ENCODE results near the gene SPACA7. TPM values are rescaled to one million over a fixed set of nuclear protein-coding genes. Genes with fewer than 3 reads are reported as not detected.

SPACA7 gene
- total and polyA plus RNA-seq, 8 donors, result not detected

- no peak for TF ChIP-seq CTCF (IDR thresholded peaks at IDR 0.05)
- Histone ChIP-seq H3K4me3 (no peak overlapping the region), H3K4me1 (no peaks in the 10 kb centered on the region), H3K36me3 (no peaks in the 10 kb centered on the region), H3K27ac (no peak overlapping the region), H3K27me3 (no peaks in the 10 kb centered on the region), H3K9me3 (no peaks in the 10 kb centered on the region)
- no peak for FAIRE-seq
- no peak for ATAC-seq
- intact Hi-C loops (cut with DNase I), result no loop called here
- no peak for DNase-seq
- 89 to 91% methylated on average over 10 of the region's 10 CpGs for WGBS, 2 donors
These were observed 91.9 kb downstream of the SPACA7 start for GRCh38 chr13:112468069-112468468.

GRCh38 chr13:112469071-112469745 lies 93.1 kb downstream of the SPACA7 start:
- Histone ChIP-seq H3K27me3 (no peaks in the 10 kb centered on the region), H3K4me1 (no peaks in the 10 kb centered on the region), H3K36me3 (no peaks in the 10 kb centered on the region), H3K9me3 (no peaks in the 10 kb centered on the region), H3K4me3 (no peak overlapping the region), H3K27ac (no peak overlapping the region)
- no peak for TF ChIP-seq CTCF (IDR thresholded peaks at IDR 0.05)
- intact Hi-C loops (cut with DNase I), result no loop called here
- peak in 1 of 6 donors; percentile 28 for DNase-seq
- WGBS, 2 donors, result 85 to 93% methylated on average over 14 of the region's 14 CpGs
- no peak for FAIRE-seq
- no peak for ATAC-seq

- intact Hi-C loops (cut with DNase I), result no loop called here
- no peaks in the 10 kb centered on the region for H3K36me3 ChIP-seq
- ATAC-seq, result no peak
- H3K9me3 ChIP-seq, result no peaks in the 10 kb centered on the region
- H3K4me3 ChIP-seq, result no peak overlapping the region
- TF ChIP-seq CTCF (IDR thresholded peaks at IDR 0.05), result no peak
- FAIRE-seq, result no peak
- no peak overlapping the region for H3K27ac ChIP-seq
- H3K4me1 ChIP-seq, result no peaks in the 10 kb centered on the region
- H3K27me3 ChIP-seq, result no peaks in the 10 kb centered on the region
- no peak for DNase-seq
- WGBS, 2 donors, result 91 to 92% methylated on average over 5 of the region's 5 CpGs
These were observed 97.7 kb downstream of the SPACA7 start for GRCh38 chr13:112473818-112474217.

GRCh38 chr13:112474869-112475268 lies 98.7 kb downstream of the SPACA7 start:
- WGBS, 2 donors, result 87 to 91% methylated on average over 8 of the region's 8 CpGs
- no peak overlapping the region for H3K4me3 ChIP-seq
- H3K27ac ChIP-seq, result no peak overlapping the region
- H3K9me3 ChIP-seq, result no peaks in the 10 kb centered on the region
- no peak for FAIRE-seq
- ATAC-seq, result no peak
- no peaks in the 10 kb centered on the region for H3K36me3 ChIP-seq
- DNase-seq, result no peak
- H3K27me3 ChIP-seq, result no peaks in the 10 kb centered on the region
- H3K4me1 ChIP-seq, result no peaks in the 10 kb centered on the region
- intact Hi-C loops (cut with DNase I), result no loop called here
- TF ChIP-seq CTCF (IDR thresholded peaks at IDR 0.05), result no peak

GRCh38 chr13:112475889-112476288 lies 99.7 kb downstream of the SPACA7 start:
- ATAC-seq, result no peak
- no peak for DNase-seq
- intact Hi-C loops (cut with DNase I), result no loop called here
- Histone ChIP-seq H3K27ac (no peak overlapping the region), H3K9me3 (no peaks in the 10 kb centered on the region), H3K4me3 (no peak overlapping the region), H3K36me3 (no peaks in the 10 kb centered on the region), H3K4me1 (no peaks in the 10 kb centered on the region), H3K27me3 (no peaks in the 10 kb centered on the region)
- no peak for TF ChIP-seq CTCF (IDR thresholded peaks at IDR 0.05)
- 92 to 98% methylated on average over 1 of the region's 1 CpG for WGBS, 2 donors
- no peak for FAIRE-seq
